ENCODE results near the gene PSMD12.
"Not testable (repeated sequence)": the region's sequence is repeated elsewhere in the genome, so short reads cannot be mapped to it uniquely, and the experiment has no call there.

Gene PSMD12

GRCh38 chr17:67359960-67360791 is 6.2 kb downstream of the PSMD12 start:
- in situ Hi-C loops (cut with MboI; ENCODE audit: low sequenced_read_pairs): loop anchor here (25.0 kb wide), 1 partner anchor 327 kb away; no protein-coding TSS in a partner anchor

- in situ Hi-C loops (cut with MboI; ENCODE audit: low sequenced_read_pairs): loop anchor here (25.0 kb wide), 1 partner anchor 329 kb away; no protein-coding TSS in a partner anchor
These were observed 7.8 kb downstream of the PSMD12 start for GRCh38 chr17:67358612-67359011.

- in situ Hi-C loops (cut with MboI; ENCODE audit: low sequenced_read_pairs): loop anchor here (25.0 kb wide), 1 partner anchor 333 kb away; no protein-coding TSS in a partner anchor
These were observed 12.3 kb downstream of the PSMD12 start for GRCh38 chr17:67353929-67354574.

GRCh38 chr17:67353161-67353560 is 13.2 kb downstream of the PSMD12 start:
- in situ Hi-C loops (cut with MboI; ENCODE audit: low sequenced_read_pairs): loop anchor here (25.0 kb wide), 1 partner anchor 334 kb away; no protein-coding TSS in a partner anchor

- in situ Hi-C loops (cut with MboI; ENCODE audit: low sequenced_read_pairs): no loop called here
These were observed 17.0 kb downstream of the PSMD12 start for GRCh38 chr17:67349420-67349819.

- in situ Hi-C loops (cut with MboI; ENCODE audit: low sequenced_read_pairs): no loop called here
These were observed 18.6 kb downstream of the PSMD12 start for GRCh38 chr17:67347826-67348225.

- in situ Hi-C loops (cut with MboI; ENCODE audit: low sequenced_read_pairs): no loop called here
These were observed 23.1 kb downstream of the PSMD12 start for GRCh38 chr17:67343237-67343636.

GRCh38 chr17:67338353-67338752 is 28.0 kb downstream of the PSMD12 start:
- in situ Hi-C loops (cut with MboI; ENCODE audit: low sequenced_read_pairs): not testable (repeated sequence)

GRCh38 chr17:67336859-67337258 is 29.5 kb downstream of the PSMD12 start:
- in situ Hi-C loops (cut with MboI; ENCODE audit: low sequenced_read_pairs): no loop called here

GRCh38 chr17:67335245-67335835 is 31.0 kb downstream of the PSMD12 start:
- in situ Hi-C loops (cut with MboI; ENCODE audit: low sequenced_read_pairs): no loop called here

GRCh38 chr17:67332162-67332508 is 34.2 kb downstream of the PSMD12 start:
- in situ Hi-C loops (cut with MboI; ENCODE audit: low sequenced_read_pairs): not testable (repeated sequence)

GRCh38 chr17:67331381-67332161 is 34.8 kb downstream of the PSMD12 start:
- in situ Hi-C loops (cut with MboI; ENCODE audit: low sequenced_read_pairs): not testable (repeated sequence)

- in situ Hi-C loops (cut with MboI; ENCODE audit: low sequenced_read_pairs): no loop called here
These were observed 38.4 kb downstream of the PSMD12 start for GRCh38 chr17:67328026-67328425.

GRCh38 chr17:67326959-67327745 is 39.2 kb downstream of the PSMD12 start:
- in situ Hi-C loops (cut with MboI; ENCODE audit: low sequenced_read_pairs): not testable (repeated sequence)

GRCh38 chr17:67326440-67326839 is 39.9 kb downstream of the PSMD12 start:
- in situ Hi-C loops (cut with MboI; ENCODE audit: low sequenced_read_pairs): no loop called here

- in situ Hi-C loops (cut with MboI; ENCODE audit: low sequenced_read_pairs): no loop called here
These were observed 42.0 kb downstream of the PSMD12 start for GRCh38 chr17:67324330-67324729.

- in situ Hi-C loops (cut with MboI; ENCODE audit: low sequenced_read_pairs): no loop called here
These were observed 42.9 kb downstream of the PSMD12 start for GRCh38 chr17:67323445-67323844.

- in situ Hi-C loops (cut with MboI; ENCODE audit: low sequenced_read_pairs): no loop called here
These were observed 44.2 kb downstream of the PSMD12 start for GRCh38 chr17:67322042-67322787.

GRCh38 chr17:67321486-67321885 is 44.9 kb downstream of the PSMD12 start:
- in situ Hi-C loops (cut with MboI; ENCODE audit: low sequenced_read_pairs): not testable (repeated sequence)

Measured in HL-60/S4 treated with phorbol 12-myristate 13-acetate at 8.2 ng/mL for 4 days and 3 days (cell line).